Nephron progenitor cell (in vitro differentiated cells): Measurements from ENCODE around the gene GRIA2.

Source experiments
- DNase-seq: peaks from one replicate; pipeline ENCODE4 v3.0.0; 2021
- H3K27ac Mint-ChIP-seq: 2 replicates; pipeline ENCODE4 v1.8.0; 2021; ENCODE audit warnings: mild to moderate bottlenecking, moderate library complexity, mixed read lengths
- H3K27me3 Mint-ChIP-seq: 2 replicates; pipeline ENCODE4 v1.8.0; 2021; ENCODE audit warnings: mild to moderate bottlenecking, low read depth, mixed read lengths; ENCODE audit not compliant: poor library complexity
- H3K36me3 Mint-ChIP-seq: 2 replicates; pipeline ENCODE4 v1.8.0; 2021; ENCODE audit warnings: low read depth, mixed read lengths
- H3K4me1 Mint-ChIP-seq: 2 replicates; pipeline ENCODE4 v1.8.0; 2021; ENCODE audit warnings: mixed read lengths
- H3K4me3 Mint-ChIP-seq: 2 replicates; pipeline ENCODE4 v1.8.0; 2021; ENCODE audit warnings: mild to moderate bottlenecking, moderate library complexity, mixed read lengths
- H3K9me3 Mint-ChIP-seq: 2 replicates; pipeline ENCODE4 v1.8.0; 2021; ENCODE audit warnings: mild to moderate bottlenecking, moderate library complexity, mixed read lengths
- TF ChIP-seq, protein P1 (sequence below): fragments of 200-600 bp; sonication (generic); IDR thresholded peaks from 2 replicates; pipeline ENCODE4 v1.5.0; 2021; ENCODE audit warnings: antibody characterized with exemption

Gene GRIA2

GRCh38 chr4:157265281-157265680 lies 44.8 kb downstream of the GRIA2 start:
- no peaks in the 10 kb centered on the region for H3K36me3 Mint-ChIP-seq
- no peak overlapping the region for H3K4me3 Mint-ChIP-seq
- peaks cover 6% of the 10 kb centered on the region for H3K4me1 Mint-ChIP-seq
- no peak overlapping the region for H3K27ac Mint-ChIP-seq
- DNase-seq = peak; percentile 9
- peaks cover 12% of the 10 kb centered on the region for H3K9me3 Mint-ChIP-seq
- H3K27me3 Mint-ChIP-seq = no peaks in the 10 kb centered on the region
- TF ChIP-seq, protein P1, sequence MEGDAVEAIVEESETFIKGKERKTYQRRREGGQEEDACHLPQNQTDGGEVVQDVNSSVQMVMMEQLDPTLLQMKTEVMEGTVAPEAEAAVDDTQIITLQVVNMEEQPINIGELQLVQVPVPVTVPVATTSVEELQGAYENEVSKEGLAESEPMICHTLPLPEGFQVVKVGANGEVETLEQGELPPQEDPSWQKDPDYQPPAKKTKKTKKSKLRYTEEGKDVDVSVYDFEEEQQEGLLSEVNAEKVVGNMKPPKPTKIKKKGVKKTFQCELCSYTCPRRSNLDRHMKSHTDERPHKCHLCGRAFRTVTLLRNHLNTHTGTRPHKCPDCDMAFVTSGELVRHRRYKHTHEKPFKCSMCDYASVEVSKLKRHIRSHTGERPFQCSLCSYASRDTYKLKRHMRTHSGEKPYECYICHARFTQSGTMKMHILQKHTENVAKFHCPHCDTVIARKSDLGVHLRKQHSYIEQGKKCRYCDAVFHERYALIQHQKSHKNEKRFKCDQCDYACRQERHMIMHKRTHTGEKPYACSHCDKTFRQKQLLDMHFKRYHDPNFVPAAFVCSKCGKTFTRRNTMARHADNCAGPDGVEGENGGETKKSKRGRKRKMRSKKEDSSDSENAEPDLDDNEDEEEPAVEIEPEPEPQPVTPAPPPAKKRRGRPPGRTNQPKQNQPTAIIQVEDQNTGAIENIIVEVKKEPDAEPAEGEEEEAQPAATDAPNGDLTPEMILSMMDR = no peak

GRCh38 chr4:157270108-157270507 lies 49.6 kb downstream of the GRIA2 start:
- Mint-ChIP-seq H3K4me3 (no peak overlapping the region), H3K27me3 (no peaks in the 10 kb centered on the region), H3K4me1 (peaks cover 6% of the 10 kb centered on the region), H3K27ac (no peak overlapping the region), H3K36me3 (no peaks in the 10 kb centered on the region), H3K9me3 (peaks cover 8% of the 10 kb centered on the region)
- DNase-seq = no peak
- TF ChIP-seq, protein P1 = no peak

GRCh38 chr4:157270552-157270951 lies 50.0 kb downstream of the GRIA2 start:
- H3K9me3 Mint-ChIP-seq = peaks cover 10% of the 10 kb centered on the region
- H3K4me3 Mint-ChIP-seq = no peak overlapping the region
- no peak overlapping the region for H3K27ac Mint-ChIP-seq

GRCh38 chr4:157271166-157271869 lies 50.8 kb downstream of the GRIA2 start:
- no peaks in the 10 kb centered on the region for H3K36me3 Mint-ChIP-seq
- H3K9me3 Mint-ChIP-seq = peaks cover 16% of the 10 kb centered on the region
- TF ChIP-seq, protein P1 = no peak
- H3K27me3 Mint-ChIP-seq = peaks cover 4% of the 10 kb centered on the region
- no peak for DNase-seq
- no peak overlapping the region for H3K27ac Mint-ChIP-seq
- no peak overlapping the region for H3K4me3 Mint-ChIP-seq
- no peaks in the 10 kb centered on the region for H3K4me1 Mint-ChIP-seq

More at GRCh38 chr4:157270552-157270951, 50.0 kb downstream of the GRIA2 start:
- Mint-ChIP-seq H3K27me3 (peaks cover 2% of the 10 kb centered on the region), H3K4me1 (peaks cover 3% of the 10 kb centered on the region), H3K36me3 (no peaks in the 10 kb centered on the region)
- no peak for DNase-seq
- TF ChIP-seq, protein P1 = no peak

DNA sequence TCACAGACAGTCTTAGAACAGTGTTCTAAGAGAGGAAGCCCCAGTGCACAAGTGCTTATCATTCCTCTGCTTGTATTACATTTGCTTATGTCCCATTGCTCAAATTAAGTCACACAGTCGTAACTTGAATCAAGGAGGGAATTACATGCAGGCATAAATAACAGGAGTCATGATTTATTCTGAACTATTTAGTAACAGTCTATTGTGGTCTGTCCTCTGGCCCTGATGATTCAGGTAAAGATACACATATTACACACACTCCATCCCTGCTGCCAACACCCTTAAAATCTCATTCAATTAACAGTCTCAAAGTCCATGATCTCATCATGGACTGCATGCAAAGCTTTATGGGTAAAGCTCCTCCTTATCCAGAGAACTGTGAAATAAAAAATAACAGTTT lies 60.1 kb downstream of the GRIA2 start:
- no peak overlapping the region for H3K4me3 Mint-ChIP-seq
- H3K9me3 Mint-ChIP-seq = peaks cover 4% of the 10 kb centered on the region
- DNase-seq = no peak
- H3K27ac Mint-ChIP-seq = no peak overlapping the region
- no peaks in the 10 kb centered on the region for H3K4me1 Mint-ChIP-seq
- H3K36me3 Mint-ChIP-seq = no peaks in the 10 kb centered on the region
- TF ChIP-seq, protein P1 = no peak
- peaks cover 7% of the 10 kb centered on the region for H3K27me3 Mint-ChIP-seq

- Mint-ChIP-seq H3K9me3 (no peaks in the 10 kb centered on the region), H3K27me3 (peaks cover 5% of the 10 kb centered on the region), H3K27ac (no peak overlapping the region), H3K4me3 (no peak overlapping the region), H3K4me1 (no peaks in the 10 kb centered on the region), H3K36me3 (no peaks in the 10 kb centered on the region)
- TF ChIP-seq, protein P1 = no peak
- no peak for DNase-seq
Measured at GRCh38 chr4:157282019-157282418, 61.5 kb downstream of the GRIA2 start.
